HG02938 (cell line): Measurements from ENCODE around the gene ITSN2.

Experiments
- ATAC-seq: cut with Tn5 transposase; IDR thresholded peaks from one replicate; pipeline ENCODE4 v1.9.1; 2021; ENCODE audit warnings: mild to moderate bottlenecking, moderate library complexity; ENCODE audit not compliant: unreplicated experiment

ITSN2 gene

GRCh38 chr2:24337890-24338289, 22.4 kb downstream of the ITSN2 start:
- ATAC-seq: no peak

GRCh38 chr2:24336811-24337210, 23.5 kb downstream of the ITSN2 start:
- no peak for ATAC-seq

GRCh38 chr2:24334245-24334633, 26.1 kb downstream of the ITSN2 start:
- ATAC-seq: no peak

GRCh38 chr2:24332791-24333540, 27.4 kb downstream of the ITSN2 start:
- no peak for ATAC-seq

GRCh38 chr2:24330161-24330560, 30.2 kb downstream of the ITSN2 start:
- no peak for ATAC-seq

- ATAC-seq: no peak
Measured at GRCh38 chr2:24329700-24330099, 30.6 kb downstream of the ITSN2 start.

- no peak for ATAC-seq
Measured at GRCh38 chr2:24328010-24328409, 32.3 kb downstream of the ITSN2 start.

GRCh38 chr2:24317491-24317920, 42.8 kb downstream of the ITSN2 start:
- no peak for ATAC-seq

- peak; percentile 65 for ATAC-seq
Measured at GRCh38 chr2:24315669-24316068, 44.7 kb downstream of the ITSN2 start.

GRCh38 chr2:24313744-24314632, 46.3 kb downstream of the ITSN2 start:
- ATAC-seq: no peak

GRCh38 chr2:24307961-24308360, 52.4 kb downstream of the ITSN2 start:
- no peak for ATAC-seq

GRCh38 chr2:24304631-24305030, 55.7 kb downstream of the ITSN2 start:
- no peak for ATAC-seq

GRCh38 chr2:24304098-24304497, 56.2 kb downstream of the ITSN2 start:
- no peak for ATAC-seq

- no peak for ATAC-seq
Measured at GRCh38 chr2:24301599-24301998, 58.7 kb downstream of the ITSN2 start.

- no peak for ATAC-seq
Measured at GRCh38 chr2:24297663-24298062, 62.7 kb downstream of the ITSN2 start.

- ATAC-seq: no peak
Measured at GRCh38 chr2:24287171-24287570, 73.2 kb downstream of the ITSN2 start.

- ATAC-seq: no peak
Measured at GRCh38 chr2:24285484-24286152, 74.7 kb downstream of the ITSN2 start.

GRCh38 chr2:24280645-24281044, 79.7 kb downstream of the ITSN2 start:
- ATAC-seq: no peak

GRCh38 chr2:24280161-24280560, 80.2 kb downstream of the ITSN2 start:
- no peak for ATAC-seq

- ATAC-seq: no peak
Measured at GRCh38 chr2:24276349-24276899, 83.9 kb downstream of the ITSN2 start.

- no peak for ATAC-seq
Measured at GRCh38 chr2:24274809-24275208, 85.5 kb downstream of the ITSN2 start.
